Activated CD8-positive, alpha-beta T cell treated with anti-CD3 and anti-CD28 coated beads for 36 hours (primary cell): Measurements from ENCODE around the gene LMLN. TPM values are rescaled to one million over a fixed set of nuclear protein-coding genes. Genes with fewer than 3 reads are reported as not detected.

Experiments
- ATAC-seq: fragments of 200-7000 bp; cut with Tn5 transposase; one replicate; pipeline ENCODE4 v1.10.0; 2021; ENCODE audit warnings: mild to moderate bottlenecking, moderate library complexity
- CTCF ChIA-PET: fragments of 350-600 bp; sonication (Branson Sonifier 250); formaldehyde crosslinking; loops from one replicate; lab custom pipeline; 2021; ENCODE audit warnings: antibody characterized with exemption; lab: Charles Lee
- POLR2A ChIA-PET: fragments of 350-600 bp; sonication (Branson Sonifier 250); formaldehyde crosslinking; loops from one replicate; lab custom pipeline; 2021; ENCODE audit warnings: antibody characterized with exemption; lab: Charles Lee
- DNase-seq: peaks from one replicate; pipeline ENCODE4 v3.0.0-alpha.2; 2020
- H3K27ac Mint-ChIP-seq: one replicate; pipeline ENCODE4 v1.8.0; 2021; ENCODE audit warnings: mild to moderate bottlenecking, mixed read lengths
- H3K27me3 Mint-ChIP-seq: one replicate; pipeline ENCODE4 v1.8.0; 2021; ENCODE audit warnings: mixed read lengths
- H3K36me3 Mint-ChIP-seq: one replicate; pipeline ENCODE4 v1.8.0; 2021; ENCODE audit warnings: low read depth, mixed read lengths
- H3K4me1 Mint-ChIP-seq: one replicate; pipeline ENCODE4 v1.8.0; 2021; ENCODE audit warnings: low read depth, mixed read lengths
- H3K4me3 Mint-ChIP-seq: one replicate; pipeline ENCODE4 v1.8.0; 2021; ENCODE audit warnings: mild to moderate bottlenecking, moderate library complexity, mixed read lengths
- H3K9me3 Mint-ChIP-seq: one replicate; pipeline ENCODE4 v1.8.0; 2021; ENCODE audit warnings: mixed read lengths
- intact Hi-C: fragments of 100-400 bp; cut with micrococcal nuclease; formaldehyde crosslinking; loops from one replicate; pipeline ENCODE4 v1.10.0; 2022
- total RNA-seq, 2 experiments: library from RNA; stranded (reverse); gene quantifications; one replicate each; pipeline ENCODE4 v1.2.3, GENCODE V29; 2021
- TF ChIP-seq, protein P1 (sequence below): fragments of 200-600 bp; IDR thresholded peaks from one replicate; pipeline ENCODE4 v1.8.0; 2022; ENCODE audit warnings: antibody characterized with exemption, mild to moderate bottlenecking

LMLN gene
- total RNA-seq, 2 experiments from 2014 or later, result 6.3 to 10.4 TPM

DNA sequence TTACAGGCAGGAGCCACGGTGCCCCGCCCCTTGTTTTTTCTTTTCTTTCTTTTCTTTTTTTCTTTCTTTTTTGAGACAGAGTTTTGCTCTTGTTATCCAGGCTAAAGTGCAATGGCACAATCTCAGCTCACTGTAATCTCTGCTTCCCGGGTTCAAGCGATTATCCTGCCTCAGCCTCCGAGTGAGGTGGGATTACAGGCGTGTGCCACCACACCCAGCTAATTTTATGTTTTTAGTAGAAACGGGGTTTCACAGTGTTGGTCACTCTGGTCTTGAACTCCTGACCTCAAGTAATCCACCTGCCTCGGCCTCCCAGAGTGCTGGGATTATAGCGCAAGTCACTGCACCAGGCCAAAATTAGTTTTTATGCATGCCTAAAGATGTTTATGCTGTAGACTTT lies 7.6 kb upstream of the LMLN start:
- peak overlapping the region; percentile 95 for H3K4me3 Mint-ChIP-seq
- intact Hi-C loops, result no loop called here
- H3K27ac Mint-ChIP-seq, result peak overlapping the region; percentile 82
- no peaks in the 10 kb centered on the region for H3K9me3 Mint-ChIP-seq
- ATAC-seq, result no peak
- TF ChIP-seq, protein P1, sequence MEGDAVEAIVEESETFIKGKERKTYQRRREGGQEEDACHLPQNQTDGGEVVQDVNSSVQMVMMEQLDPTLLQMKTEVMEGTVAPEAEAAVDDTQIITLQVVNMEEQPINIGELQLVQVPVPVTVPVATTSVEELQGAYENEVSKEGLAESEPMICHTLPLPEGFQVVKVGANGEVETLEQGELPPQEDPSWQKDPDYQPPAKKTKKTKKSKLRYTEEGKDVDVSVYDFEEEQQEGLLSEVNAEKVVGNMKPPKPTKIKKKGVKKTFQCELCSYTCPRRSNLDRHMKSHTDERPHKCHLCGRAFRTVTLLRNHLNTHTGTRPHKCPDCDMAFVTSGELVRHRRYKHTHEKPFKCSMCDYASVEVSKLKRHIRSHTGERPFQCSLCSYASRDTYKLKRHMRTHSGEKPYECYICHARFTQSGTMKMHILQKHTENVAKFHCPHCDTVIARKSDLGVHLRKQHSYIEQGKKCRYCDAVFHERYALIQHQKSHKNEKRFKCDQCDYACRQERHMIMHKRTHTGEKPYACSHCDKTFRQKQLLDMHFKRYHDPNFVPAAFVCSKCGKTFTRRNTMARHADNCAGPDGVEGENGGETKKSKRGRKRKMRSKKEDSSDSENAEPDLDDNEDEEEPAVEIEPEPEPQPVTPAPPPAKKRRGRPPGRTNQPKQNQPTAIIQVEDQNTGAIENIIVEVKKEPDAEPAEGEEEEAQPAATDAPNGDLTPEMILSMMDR, result no peak
- H3K27me3 Mint-ChIP-seq, result no peaks in the 10 kb centered on the region
- DNase-seq, result no peak
- peaks cover 42% of the 10 kb centered on the region for H3K4me1 Mint-ChIP-seq
- CTCF ChIA-PET, result no interaction called here
- peaks cover 68% of the 10 kb centered on the region for H3K36me3 Mint-ChIP-seq
- POLR2A ChIA-PET, result interaction anchor here (0.8 to 3.3 kb wide), 2 partner anchors 9 to 45 kb away, joined by 3 to 14 read pairs; no protein-coding TSS in a partner anchor

DNA sequence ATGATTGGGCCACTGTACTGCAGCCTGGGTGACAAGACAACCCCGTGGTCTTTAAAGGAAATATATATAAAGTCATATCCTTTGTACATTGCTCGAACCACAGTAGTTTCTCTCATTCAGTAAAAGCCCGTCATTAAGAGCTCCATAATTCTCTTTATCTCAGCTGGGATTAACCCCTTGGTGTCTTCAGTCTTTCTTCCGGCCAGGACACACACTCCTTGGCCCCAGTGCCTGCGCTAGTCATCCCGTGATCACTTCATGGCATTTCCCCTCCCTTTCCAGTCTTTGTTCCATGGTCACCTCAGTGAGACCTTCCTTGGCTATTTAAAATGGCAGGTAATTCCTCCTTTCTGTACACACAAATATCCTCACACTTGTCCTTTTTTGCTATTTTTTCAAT lies 6.7 kb upstream of the LMLN start:
- Mint-ChIP-seq H3K27me3 (no peaks in the 10 kb centered on the region), H3K4me3 (peak overlapping the region; percentile 95), H3K4me1 (peaks cover 48% of the 10 kb centered on the region), H3K9me3 (no peaks in the 10 kb centered on the region), H3K27ac (peak overlapping the region; percentile 82), H3K36me3 (peaks cover 74% of the 10 kb centered on the region)
- ATAC-seq (peak; percentile 17), DNase-seq (no peak)
- intact Hi-C loops, result no loop called here
- TF ChIP-seq, protein P1, result no peak
- ChIA-PET CTCF (interaction anchor here (2.2 kb wide), 1 partner anchor 48 kb away, joined by 11 read pairs; no protein-coding TSS in a partner anchor), POLR2A (interaction anchor here (0.6 to 3.3 kb wide), 5 partner anchors 8 to 46 kb away, joined by 3 to 14 read pairs (median 3); no protein-coding TSS in a partner anchor)

DNA sequence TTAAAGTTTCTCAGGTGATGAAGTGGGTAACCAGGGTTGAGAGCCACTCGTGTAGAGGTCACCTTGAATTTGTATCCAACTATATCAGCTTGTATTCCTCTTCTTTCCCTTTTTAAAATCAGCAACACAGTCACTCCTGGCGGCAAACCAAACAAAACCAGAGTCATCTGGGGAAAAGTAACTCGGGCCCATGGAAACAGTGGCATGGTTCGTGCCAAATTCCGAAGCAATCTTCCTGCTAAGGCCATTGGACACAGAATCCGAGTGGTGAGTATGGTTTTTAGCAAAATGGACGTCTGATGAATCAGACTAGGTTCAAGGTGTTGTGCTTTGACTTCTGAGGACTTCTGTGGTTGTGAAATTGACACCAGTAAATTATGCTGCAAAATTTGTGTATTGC lies 6.1 kb upstream of the LMLN start:
- Mint-ChIP-seq H3K27ac (peak overlapping the region; percentile 82), H3K4me1 (peaks cover 52% of the 10 kb centered on the region), H3K36me3 (peaks cover 77% of the 10 kb centered on the region), H3K9me3 (no peaks in the 10 kb centered on the region), H3K4me3 (peak overlapping the region; percentile 95), H3K27me3 (no peaks in the 10 kb centered on the region)
- DNase-seq (no peak), ATAC-seq (no peak)
- POLR2A ChIA-PET, result interaction anchor here (0.8 to 0.9 kb wide), 2 partner anchors 10 to 38 kb away, joined by 3 to 4 read pairs; no protein-coding TSS in a partner anchor
- CTCF ChIA-PET, result interaction anchor here (2.2 kb wide), 1 partner anchor 48 kb away, joined by 11 read pairs; no protein-coding TSS in a partner anchor
- intact Hi-C loops, result no loop called here
- TF ChIP-seq, protein P1, result no peak

DNA sequence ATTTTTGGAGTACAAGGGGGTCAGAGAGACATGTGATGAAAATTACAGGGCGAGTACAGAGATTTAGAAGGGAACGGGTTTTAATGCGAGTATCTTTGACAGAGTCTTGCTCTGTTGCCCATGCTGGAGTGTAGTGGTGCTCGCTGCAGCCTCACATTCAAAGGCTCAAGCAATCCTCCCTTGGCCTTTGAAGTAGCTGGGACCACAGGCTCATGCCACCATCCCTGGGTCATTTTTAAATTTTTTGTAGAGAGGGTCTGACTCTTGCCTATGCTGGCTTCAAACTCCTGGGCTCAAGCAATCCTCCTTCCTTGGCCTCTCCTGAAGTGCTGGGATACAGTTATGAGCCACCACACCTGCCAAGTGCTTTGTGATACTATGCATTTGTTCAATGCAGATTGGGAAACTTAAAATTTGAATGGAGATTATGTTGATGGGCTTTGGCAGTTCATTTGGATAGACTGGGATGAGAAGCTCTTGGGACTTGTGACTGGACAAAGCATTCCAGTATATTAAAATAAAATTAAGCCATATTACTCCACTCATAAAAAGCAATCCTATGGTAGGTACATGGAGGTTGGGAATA lies 4.0 kb upstream of the LMLN start:
- peaks cover 73% of the 10 kb centered on the region for H3K36me3 Mint-ChIP-seq
- intact Hi-C loops, result no loop called here
- ATAC-seq (no peak), DNase-seq (no peak)
- no peaks in the 10 kb centered on the region for H3K27me3 Mint-ChIP-seq
- H3K27ac Mint-ChIP-seq, result no peak overlapping the region
- CTCF ChIA-PET, result no interaction called here
- POLR2A ChIA-PET, result interaction anchor here (0.7 to 1.0 kb wide), 3 partner anchors 13 to 124 kb away, joined by 3 to 7 read pairs (median 4); no protein-coding TSS in a partner anchor
- TF ChIP-seq, protein P1, result no peak
- H3K4me1 Mint-ChIP-seq, result peaks cover 54% of the 10 kb centered on the region
- H3K9me3 Mint-ChIP-seq, result no peaks in the 10 kb centered on the region
- H3K4me3 Mint-ChIP-seq, result no peak overlapping the region

DNA sequence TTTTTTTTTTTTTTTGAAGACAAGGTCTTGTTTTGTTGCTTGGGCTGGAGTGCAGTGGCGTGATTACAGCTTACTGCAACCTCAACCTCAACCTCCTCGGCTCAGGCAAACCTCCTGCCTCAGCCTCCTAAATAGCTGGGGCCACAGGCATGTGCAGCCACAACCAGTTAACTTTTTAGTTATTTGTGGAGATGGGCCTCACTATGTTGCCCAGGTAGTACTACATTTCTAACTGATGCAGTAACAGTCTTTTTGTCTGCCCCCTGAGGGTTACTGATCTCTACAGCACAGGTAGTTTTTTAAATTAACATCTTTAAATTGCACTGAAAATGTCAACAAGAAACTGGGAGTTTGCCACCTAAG lies 3.4 kb upstream of the LMLN start:
- no peak for ATAC-seq
- intact Hi-C loops, result no loop called here
- peaks cover 59% of the 10 kb centered on the region for H3K4me1 Mint-ChIP-seq

More for the DNA sequence above, 3.4 kb upstream of the LMLN start:
- DNase-seq, result peak; percentile 26
- no peak overlapping the region for H3K4me3 Mint-ChIP-seq
- ChIA-PET POLR2A (interaction anchor here (0.7 to 1.0 kb wide), 2 partner anchors 116 to 124 kb away, joined by 4 to 7 read pairs; no protein-coding TSS in a partner anchor), CTCF (no interaction called here)
- H3K27ac Mint-ChIP-seq, result peak overlapping the region; percentile 49
- H3K27me3 Mint-ChIP-seq, result no peaks in the 10 kb centered on the region
- peaks cover 67% of the 10 kb centered on the region for H3K36me3 Mint-ChIP-seq
- TF ChIP-seq, protein P1, result no peak
- no peaks in the 10 kb centered on the region for H3K9me3 Mint-ChIP-seq
